OCI-LY7 (cell line): ENCODE results near the gene NACC2. TPM values are rescaled to one million over a fixed set of nuclear protein-coding genes. Genes with fewer than 3 reads are reported as not detected.

Source experiments
- BruUV-seq: library from RNA; stranded (reverse); fragments of 400-500 nt; replicated peaks from 2 replicates; lab custom pipeline; 2021; lab: Mats Ljungman, UMichigan
- CTCF ChIA-PET: fragments of 300-600 bp; sonication (Branson Sonifier 250); formaldehyde crosslinking; loops from one replicate; lab custom pipeline; 2022; ENCODE audit warnings: antibody characterized with exemption; ENCODE audit not compliant: unreplicated experiment; lab: Charles Lee
- POLR2A ChIA-PET: fragments of 300-600 bp; sonication (Branson Sonifier 250); formaldehyde crosslinking; loops from one replicate; lab custom pipeline; 2022; ENCODE audit warnings: antibody characterized with exemption; lab: Charles Lee
- DNase-seq: peaks from one replicate; pipeline ENCODE4 v3.0.0-alpha.2; 2015; ENCODE audit warnings: low spot score
- H2AFZ ChIP-seq: fragments of 200-600 bp; sonication (generic), shearing (Covaris generic); 2 replicates; pipeline ENCODE4 v1.6.1; 2014; ENCODE audit warnings: mild to moderate bottlenecking, antibody characterized with exemption, low read length, moderate library complexity
- H3K27ac ChIP-seq: fragments of 200-600 bp; sonication (generic); 2 replicates; pipeline ENCODE4 v1.5.1; 2014; ENCODE audit warnings: mixed run types, low read depth, mild to moderate bottlenecking, moderate library complexity, low read length, inconsistent platforms; ENCODE audit not compliant: poor library complexity, severe bottlenecking
- H3K36me3 ChIP-seq: fragments of 200-600 bp; sonication (generic); 2 replicates; pipeline ENCODE4 v1.6.1; 2014; ENCODE audit warnings: mild to moderate bottlenecking, antibody characterized with exemption, low read length, moderate library complexity, mixed read lengths; ENCODE audit not compliant: insufficient read depth
- H3K4me1 ChIP-seq: fragments of 200-600 bp; sonication (generic); 2 replicates; pipeline ENCODE4 v1.5.1; 2014; ENCODE audit warnings: mild to moderate bottlenecking, low read length; ENCODE audit not compliant: insufficient read depth, poor library complexity, severe bottlenecking
- H3K4me2 ChIP-seq: fragments of 200-600 bp; sonication (generic); 2 replicates; pipeline ENCODE4 v1.6.1; 2014; ENCODE audit warnings: mild to moderate bottlenecking, low read length
- H3K4me3 ChIP-seq: fragments of 200-600 bp; sonication (generic); 2 replicates; pipeline ENCODE4 v1.5.1; 2014; ENCODE audit warnings: mild to moderate bottlenecking, low read depth, low read length; ENCODE audit not compliant: poor library complexity, severe bottlenecking
- H3K79me2 ChIP-seq: fragments of 200-600 bp; sonication (generic); 2 replicates; pipeline ENCODE4 v1.6.1; 2016; ENCODE audit warnings: low read depth, mild to moderate bottlenecking, low read length, moderate library complexity, mixed read lengths; ENCODE audit not compliant: insufficient read depth
- H3K9me2 ChIP-seq: fragments of 200-600 bp; sonication (generic); 2 replicates; pipeline ENCODE4 v1.6.1; 2016; ENCODE audit warnings: mild to moderate bottlenecking, low read length, mixed read lengths; ENCODE audit not compliant: insufficient read depth
- H3K9me3 ChIP-seq: fragments of 200-600 bp; sonication (generic); 2 replicates; pipeline ENCODE4 v1.6.1; 2014; ENCODE audit warnings: mild to moderate bottlenecking, mixed run types, low read length, mixed read lengths
- H4K20me1 ChIP-seq: fragments of 200-600 bp; sonication (generic); 2 replicates; pipeline ENCODE4 v1.6.1; 2014; ENCODE audit warnings: mild to moderate bottlenecking, antibody characterized with exemption, low read length, moderate library complexity, mixed read lengths; ENCODE audit not compliant: insufficient read depth
- CTCF ChIP-seq: fragments of 200-600 bp; sonication (generic); conservative IDR thresholded peaks from 2 replicates; pipeline ENCODE4 v1.5.1; 2014; ENCODE audit warnings: mild to moderate bottlenecking, antibody characterized with exemption, low read length, moderate library complexity, mixed read lengths
- EZH2phosphoT487 ChIP-seq: fragments of 200-600 bp; sonication (generic); IDR thresholded peaks from 2 replicates; pipeline ENCODE4 v1.6.1; 2018; ENCODE audit warnings: low read depth, borderline replicate concordance, mild to moderate bottlenecking, mixed run types, antibody characterized with exemption, low read length, moderate library complexity, mixed read lengths
- intact Hi-C: fragments of 100-400 bp; cut with micrococcal nuclease; formaldehyde crosslinking; loops from one replicate; pipeline ENCODE4 v1.10.0; 2022; ENCODE audit not compliant: unreplicated experiment
- total RNA-seq, 2 experiments: library from RNA; depleted of rRNA in 1 of 2; stranded (reverse); fragments of >200 nt in 1 of 2; shearing (Covaris generic) in 1 of 2; gene quantifications; 2 replicates each; pipeline ENCODE4 v1.2.3, GENCODE V29; 2014 to 2022

Gene NACC2
- total RNA-seq, 2 experiments from 2014 or later: 0.38 to 0.72 TPM

DNA sequence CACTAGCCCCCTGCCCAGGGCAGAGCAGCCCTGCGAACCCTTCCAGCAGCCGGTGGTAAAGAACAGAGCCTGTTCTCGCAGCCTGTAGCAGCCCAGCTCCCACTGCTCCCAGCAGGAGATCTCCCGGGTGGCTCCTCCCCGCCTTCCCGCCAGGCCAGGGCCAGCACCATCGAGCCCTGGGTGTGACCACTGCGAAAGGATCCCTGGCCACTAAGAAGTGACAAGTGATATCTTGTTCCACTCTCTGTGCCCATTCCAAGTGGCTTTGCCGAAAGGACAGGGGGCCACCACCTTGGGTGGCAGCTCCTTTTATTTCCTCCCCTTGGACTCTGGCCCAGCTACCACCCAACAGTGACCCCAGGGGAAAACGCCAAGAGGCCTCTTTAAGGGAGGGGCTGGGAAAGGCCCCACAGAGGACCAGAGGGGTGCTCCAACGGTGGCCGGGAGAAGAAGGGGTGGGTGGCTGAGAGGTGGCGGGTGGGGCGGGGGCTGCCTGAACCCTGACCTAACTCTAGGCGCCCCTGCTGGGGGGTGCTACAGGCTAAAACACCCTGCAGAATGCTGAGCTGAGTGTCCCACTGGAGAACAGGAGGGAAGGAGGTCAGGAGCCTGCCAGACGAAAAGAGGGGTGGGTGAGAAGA lies 1.6 kb downstream of the NACC2 start:
- no peak overlapping the region for H3K27ac ChIP-seq
- no peaks in the 10 kb centered on the region for H3K9me3 ChIP-seq
- H3K9me2 ChIP-seq: no peaks in the 10 kb centered on the region
- BruUV-seq: no TSS peak
- H3K4me1 ChIP-seq: peaks cover 12% of the 10 kb centered on the region
- no peak for DNase-seq
- H4K20me1 ChIP-seq: no peaks in the 10 kb centered on the region
- H3K36me3 ChIP-seq: no peaks in the 10 kb centered on the region
- POLR2A ChIA-PET: no interaction called here
- TF ChIP-seq EZH2phosphoT487 (no peak), CTCF (no peak)
- no peak overlapping the region for H2AFZ ChIP-seq
- no peak overlapping the region for H3K4me2 ChIP-seq
- CTCF ChIA-PET: no interaction called here
- H3K4me3 ChIP-seq: no peak overlapping the region
- intact Hi-C loops: no loop called here
- H3K79me2 ChIP-seq: no peaks in the 10 kb centered on the region

GRCh38 chr9:136092741-136093140 lies 2.3 kb downstream of the NACC2 start:
- Histone ChIP-seq H3K4me2 (no peak overlapping the region), H3K4me1 (peaks cover 14% of the 10 kb centered on the region), H3K4me3 (no peak overlapping the region), H3K9me3 (no peaks in the 10 kb centered on the region), H4K20me1 (no peaks in the 10 kb centered on the region), H3K27ac (no peak overlapping the region), H2AFZ (no peak overlapping the region), H3K36me3 (no peaks in the 10 kb centered on the region), H3K9me2 (no peaks in the 10 kb centered on the region), H3K79me2 (no peaks in the 10 kb centered on the region)
- ChIA-PET CTCF (no interaction called here), POLR2A (no interaction called here)
- BruUV-seq: no TSS peak
- no peak for DNase-seq
- intact Hi-C loops: no loop called here
- TF ChIP-seq EZH2phosphoT487: no peak
- TF ChIP-seq CTCF: no peak

DNA sequence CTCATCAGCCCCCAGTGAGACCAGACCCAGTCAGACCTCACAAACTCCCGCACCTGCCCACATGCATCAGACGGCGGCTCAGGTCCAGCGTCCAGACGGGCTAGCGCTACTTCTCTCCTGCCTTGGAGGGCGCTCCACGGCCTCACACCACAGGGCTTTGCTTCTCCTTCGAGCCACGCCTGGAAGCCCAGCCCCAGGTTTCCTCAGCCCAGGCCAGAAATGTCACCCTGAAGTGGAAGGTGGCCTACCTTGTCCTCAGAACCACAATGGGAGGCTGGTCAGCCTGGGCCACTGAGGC lies 2.8 kb downstream of the NACC2 start:
- no TSS peak for BruUV-seq
- no peaks in the 10 kb centered on the region for H3K9me3 ChIP-seq
- intact Hi-C loops: no loop called here
- POLR2A ChIA-PET: no interaction called here
- TF ChIP-seq CTCF (no peak), EZH2phosphoT487 (no peak)
- H3K27ac ChIP-seq: no peak overlapping the region
- CTCF ChIA-PET: no interaction called here
- H3K4me3 ChIP-seq: no peak overlapping the region
- no peak overlapping the region for H3K4me2 ChIP-seq
- H3K4me1 ChIP-seq: peaks cover 14% of the 10 kb centered on the region
- no peaks in the 10 kb centered on the region for H3K79me2 ChIP-seq
- no peak for DNase-seq
- H2AFZ ChIP-seq: no peak overlapping the region
- H4K20me1 ChIP-seq: no peaks in the 10 kb centered on the region
- no peaks in the 10 kb centered on the region for H3K9me2 ChIP-seq
- no peaks in the 10 kb centered on the region for H3K36me3 ChIP-seq
